ENCODE data around the gene SSC5D. TPM values are rescaled to one million over a fixed set of nuclear protein-coding genes. Genes with fewer than 3 reads are reported as not detected.

Gene SSC5D
- total and polyA plus RNA-seq, 10 of the 15 experiments (the other 5 are each of a cell fraction or from before 2014, with no cell fraction given), result 0.03 to 0.13 (median 0.05) TPM; not detected in 4

- in situ Hi-C loops (cut with MboI) (no loop called here), intact Hi-C loops (cut with micrococcal nuclease; ENCODE audit: unreplicated experiment) (no loop called here)
- no peak overlapping the region for H2AFZ ChIP-seq (ENCODE audit: control insufficient read depth, low read depth, low read length)
- RAD21 ChIA-PET (ENCODE audit: unreplicated experiment), result no interaction called here
- H3K4me2 ChIP-seq (ENCODE audit: control insufficient read depth, insufficient read depth), result no peak overlapping the region
- H3K36me3 ChIP-seq (ENCODE audit: control insufficient read depth in 2 of 2, insufficient read depth in 2 of 2, low read length in 1 of 2), result peaks cover 3 to 4% of the 10 kb centered on the region in 2 experiments
- peaks cover 4% of the 10 kb centered on the region; the same call in 1 of the 2 replicates for H4K20me1 ChIP-seq (ENCODE audit: control insufficient read depth, insufficient read depth)
- SMC1A ChIA-PET (ENCODE audit: uncharacterized antibody, unreplicated experiment), result no interaction called here
- H3K9me3 ChIP-seq (replicated peaks; ENCODE audit: control insufficient read depth, insufficient read depth, low read length), result no peaks in the 10 kb centered on the region
- no peaks in the 10 kb centered on the region; a peak in 2 of 4 replicates for H3K27me3 ChIP-seq (replicated peaks in 1 of 2; ENCODE audit: control insufficient read depth in 2 of 2, insufficient read depth in 2 of 2, low read length in 1 of 2)
- no TSS peak for BruUV-seq (replicated peaks)
- POLR2A ChIA-PET, result no interaction called here
- DNase-seq (ENCODE audit: low read depth, low spot score), result no peak
- H3K4me1 ChIP-seq (ENCODE audit: control insufficient read depth, insufficient read depth, low read length), result no peaks in the 10 kb centered on the region
- CTCF ChIA-PET, result interaction anchor here (0.8 to 2.0 kb wide), 3 partner anchors 16 to 112 kb away, joined by 3 to 4 read pairs (median 4); no protein-coding TSS in a partner anchor
- no peak overlapping the region for H3K27ac ChIP-seq (ENCODE audit: control insufficient read depth, insufficient read depth)
- ATAC-seq, result peak; percentile 60
- 64% methylated on average over 17 of the region's 34 CpGs for WGBS (ENCODE audit: insufficient coverage, insufficient replicate concordance, low lambda C conversion rate, missing lambda C conversion rate)
- H3K4me3 ChIP-seq, result no peak overlapping the region
- no peak overlapping the region for H3K9ac ChIP-seq (ENCODE audit: control insufficient read depth, insufficient read depth, low read length)
- no peaks in the 10 kb centered on the region for H3K79me2 ChIP-seq (ENCODE audit: control insufficient read depth, insufficient read depth, low read length)
- no peak for FAIRE-seq
- TF ChIP-seq BHLHE40 (IDR thresholded peaks at IDR 0.05; ENCODE audit: borderline replicate concordance in 1 of 2, low read depth in 2 of 2, low read length in 1 of 2), result no peak
- TF ChIP-seq NR2C2 (IDR thresholded peaks at IDR 0.05; ENCODE audit: borderline replicate concordance, control insufficient read depth, insufficient read length, low read depth), result no peak
- no peak for TF ChIP-seq ATF7 (IDR thresholded peaks at IDR 0.05; ENCODE audit: low read depth)
- TF ChIP-seq MLLT1 (IDR thresholded peaks at IDR 0.05), result no peak
- TF ChIP-seq ZSCAN29 (IDR thresholded peaks at IDR 0.05), result no peak
- no peak for TF ChIP-seq RELB (IDR thresholded peaks at IDR 0.05; ENCODE audit: low read depth)
- no peak for TF ChIP-seq ZNF384 (IDR thresholded peaks at IDR 0.05; ENCODE audit: borderline replicate concordance, low read depth, low read length)
- no peak for TF ChIP-seq E2F4 (IDR thresholded peaks at IDR 0.05; ENCODE audit: low read depth, low read length)
- TF ChIP-seq BCLAF1 (IDR thresholded peaks at IDR 0.05), result no peak
- no peak for TF ChIP-seq ZNF217 (IDR thresholded peaks at IDR 0.05)
- no peak for TF ChIP-seq RB1 (IDR thresholded peaks at IDR 0.05; ENCODE audit: borderline replicate concordance)
- no peak for TF ChIP-seq SP1 (IDR thresholded peaks at IDR 0.05; ENCODE audit: low read depth, low read length)
- no peak for TF ChIP-seq MTA3 (IDR thresholded peaks at IDR 0.05; ENCODE audit: borderline replicate concordance, low read length)
- 0 out of 2 replicates have a peak, but pooled peaks have one; percentile 19 for TF ChIP-seq NFYB (IDR thresholded peaks at IDR 0.05; ENCODE audit: insufficient read depth, low read depth, low read length)
- no peak for TF ChIP-seq WRNIP1 (IDR thresholded peaks at IDR 0.05; ENCODE audit: borderline replicate concordance, low read depth, low read length)
- no peak for TF ChIP-seq STAT1 (conservative IDR thresholded peaks at IDR 0.05)
- no peak for TF ChIP-seq YY1 (IDR thresholded peaks at IDR 0.05; ENCODE audit: low read depth, low read length)
Measured at GRCh38 chr19:55452749-55453346, 35.4 kb upstream of the SSC5D start.

Data from GM12878 (cell line).